Fibroblast of skin of right quadriceps (primary cell): ENCODE results near the gene RBM15B.
"Not testable (repeated sequence)": the region's sequence is repeated elsewhere in the genome, so short reads cannot be mapped to it uniquely, and the experiment has no call there.

Source experiments
- DNase-seq: peaks from one replicate; pipeline ENCODE4 v3.0.0-alpha.2; 2013

The RBM15B gene

GRCh38 chr3:51379746-51380455 lies 11.2 kb upstream of the RBM15B start:
- DNase-seq, result no peak

GRCh38 chr3:51380601-51381332 lies 10.3 kb upstream of the RBM15B start:
- DNase-seq, result no peak

- no peak for DNase-seq
Observed at GRCh38 chr3:51381333-51381705, 9.8 kb upstream of the RBM15B start.

GRCh38 chr3:51382076-51382745 lies 8.9 kb upstream of the RBM15B start:
- DNase-seq, result no peak

- DNase-seq, result no peak
Observed at GRCh38 chr3:51382947-51383578, 8.0 kb upstream of the RBM15B start.

- DNase-seq, result no peak
Observed at GRCh38 chr3:51384055-51384725, 6.9 kb upstream of the RBM15B start.

GRCh38 chr3:51384726-51385473 lies 6.2 kb upstream of the RBM15B start, which contains the start of gene MANF:
Gene MANF, plus strand, starts transcription at chr3:51385291. Its CDS starts 52 bp downstream, at chr3:51385343.
- peak; percentile 98 for DNase-seq

GRCh38 chr3:51385621-51386091 lies 5.4 kb upstream of the RBM15B start:
- no peak for DNase-seq

GRCh38 chr3:51386159-51386851 lies 4.8 kb upstream of the RBM15B start:
- no peak for DNase-seq

GRCh38 chr3:51386852-51387229 lies 4.2 kb upstream of the RBM15B start:
- no peak for DNase-seq

GRCh38 chr3:51387281-51387680 lies 3.8 kb upstream of the RBM15B start:
- DNase-seq, result not testable (repeated sequence)

- no peak for DNase-seq
Observed at GRCh38 chr3:51388286-51389029, 2.6 kb upstream of the RBM15B start.

GRCh38 chr3:51389423-51390183 lies 1.5 kb upstream of the RBM15B start:
- DNase-seq, result peak; percentile 40

- DNase-seq, result no peak
Observed at GRCh38 chr3:51390246-51391074, 625 bp upstream of the RBM15B start.

- peak; percentile 22 for DNase-seq
Observed at GRCh38 chr3:51391566-51392354, 675 bp downstream of the RBM15B start.

GRCh38 chr3:51392355-51393133 lies 1.5 kb downstream of the RBM15B start:
- DNase-seq, result no peak

- no peak for DNase-seq
Observed at GRCh38 chr3:51393134-51393495, 2.0 kb downstream of the RBM15B start.
